Measurements from ENCODE around the gene GSC2. TPM values are rescaled to one million over a fixed set of nuclear protein-coding genes. Genes with fewer than 3 reads are reported as not detected.

Gene GSC2
- total and polyA plus RNA-seq, 12 donors, result not detected

DNA sequence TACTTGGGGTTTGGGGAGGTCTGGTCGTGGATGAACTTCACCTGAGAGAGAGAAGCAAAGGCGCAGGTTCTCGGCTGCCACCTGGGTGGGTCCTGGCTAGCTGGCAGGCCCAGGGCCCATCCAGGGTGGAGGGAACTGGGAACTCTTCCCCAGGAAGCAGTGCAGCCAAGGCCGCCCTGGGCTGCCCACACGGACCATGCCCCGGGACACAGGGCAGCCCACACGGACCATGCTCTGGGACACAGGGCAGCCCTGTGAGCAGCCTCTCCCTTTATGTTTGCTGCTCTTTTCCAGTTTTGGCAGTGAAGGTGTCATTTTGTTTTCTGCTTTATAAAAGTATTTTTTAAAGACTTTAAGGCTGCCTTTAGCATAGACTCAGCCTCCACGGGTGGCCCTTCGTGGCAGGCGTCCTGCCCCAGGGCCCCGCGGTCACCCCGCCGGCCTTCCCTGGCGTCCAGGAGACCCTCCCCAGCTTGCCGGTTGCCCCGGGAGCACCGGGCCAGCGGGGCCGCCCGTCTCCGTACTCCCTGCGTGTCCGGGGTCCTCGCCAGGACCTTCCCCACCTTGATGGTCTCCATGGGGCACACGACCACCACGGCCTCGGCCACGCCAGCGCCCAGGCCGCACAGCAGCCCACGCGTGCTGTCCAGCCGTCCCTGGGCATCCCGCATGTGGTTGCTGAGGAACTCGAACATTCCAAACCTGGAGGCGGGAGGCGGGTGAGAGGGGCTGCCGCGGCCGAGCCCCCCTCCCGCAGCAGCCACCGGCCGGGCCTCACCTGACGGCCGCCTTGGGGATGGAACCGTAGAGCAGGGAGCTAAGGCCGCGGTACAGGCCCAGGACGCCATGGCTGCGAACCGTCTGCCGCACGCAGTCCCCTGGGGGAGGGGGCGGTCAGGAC lies 27.3 kb upstream of the GSC2 start:
- no peak for TF ChIP-seq POLR2A (IDR thresholded peaks at IDR 0.05)
- TF ChIP-seq, protein P1, sequence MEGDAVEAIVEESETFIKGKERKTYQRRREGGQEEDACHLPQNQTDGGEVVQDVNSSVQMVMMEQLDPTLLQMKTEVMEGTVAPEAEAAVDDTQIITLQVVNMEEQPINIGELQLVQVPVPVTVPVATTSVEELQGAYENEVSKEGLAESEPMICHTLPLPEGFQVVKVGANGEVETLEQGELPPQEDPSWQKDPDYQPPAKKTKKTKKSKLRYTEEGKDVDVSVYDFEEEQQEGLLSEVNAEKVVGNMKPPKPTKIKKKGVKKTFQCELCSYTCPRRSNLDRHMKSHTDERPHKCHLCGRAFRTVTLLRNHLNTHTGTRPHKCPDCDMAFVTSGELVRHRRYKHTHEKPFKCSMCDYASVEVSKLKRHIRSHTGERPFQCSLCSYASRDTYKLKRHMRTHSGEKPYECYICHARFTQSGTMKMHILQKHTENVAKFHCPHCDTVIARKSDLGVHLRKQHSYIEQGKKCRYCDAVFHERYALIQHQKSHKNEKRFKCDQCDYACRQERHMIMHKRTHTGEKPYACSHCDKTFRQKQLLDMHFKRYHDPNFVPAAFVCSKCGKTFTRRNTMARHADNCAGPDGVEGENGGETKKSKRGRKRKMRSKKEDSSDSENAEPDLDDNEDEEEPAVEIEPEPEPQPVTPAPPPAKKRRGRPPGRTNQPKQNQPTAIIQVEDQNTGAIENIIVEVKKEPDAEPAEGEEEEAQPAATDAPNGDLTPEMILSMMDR (IDR thresholded peaks at IDR 0.05), result no peak
- intact Hi-C loops (cut with DNase I), result no loop called here
- Histone ChIP-seq H3K4me1 (replicated peaks in 1 of 2) (peaks cover 29 to 45% of the 10 kb centered on the region in 2 donors), H3K27ac (peak overlapping the region in 4 of 5 donors; percentile 26 to 97 (median 86)), H3K27me3 (no peaks in the 10 kb centered on the region), H3K4me3 (peak overlapping the region in 3 of 4 donors; percentile 31 to 94 (median 79)), H3K36me3 (replicated peaks in 1 of 2) (peaks cover 0 to 5% of the 10 kb centered on the region in 2 donors), H3K9me3 (replicated peaks in 1 of 3) (no peaks in the 10 kb centered on the region)
- DNase-seq, result no peak
- WGBS, 4 donors, result 17 to 37% (median 20%) methylated on average over 4 to 55 of the region's 55 CpGs

DNA sequence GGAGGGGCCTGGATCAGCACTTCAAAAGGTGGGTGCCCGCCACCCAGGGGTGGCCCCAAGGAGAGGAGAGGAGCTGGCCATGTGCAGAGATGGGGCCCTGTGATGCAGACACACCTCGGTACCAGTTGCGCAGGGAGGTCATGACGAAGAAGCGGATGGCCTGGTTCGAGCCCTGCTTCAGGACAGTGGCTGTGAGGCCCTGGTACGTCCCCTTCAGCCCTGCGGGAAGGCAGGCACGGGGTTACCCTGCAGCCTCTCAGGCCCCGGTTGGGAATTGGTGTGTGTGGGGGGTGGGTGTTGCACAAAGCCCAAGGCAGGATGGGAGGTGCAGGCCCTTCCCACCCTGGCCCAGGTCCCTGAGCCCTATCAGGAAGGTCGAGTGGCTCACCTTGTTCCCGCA lies 26.6 kb upstream of the GSC2 start:
- Histone ChIP-seq H3K9me3 (replicated peaks in 1 of 3) (no peaks in the 10 kb centered on the region), H3K4me1 (replicated peaks in 1 of 2) (peaks cover 35 to 52% of the 10 kb centered on the region in 2 donors), H3K27ac (peak overlapping the region in 3 of 5 donors; percentile 85 to 97 (median 88)), H3K27me3 (no peaks in the 10 kb centered on the region), H3K4me3 (no peak overlapping the region), H3K36me3 (replicated peaks in 1 of 2) (peaks cover 0 to 5% of the 10 kb centered on the region in 2 donors)
- TF ChIP-seq POLR2A (IDR thresholded peaks at IDR 0.05), result no peak
- TF ChIP-seq, protein P1 (IDR thresholded peaks at IDR 0.05), result no peak
- DNase-seq, result peak in 1 of 7 donors; percentile 30
- WGBS, 4 donors, result 68 to 100% (median 74%) methylated on average over 1 to 12 of the region's 12 CpGs
- intact Hi-C loops (cut with DNase I), result no loop called here

DNA sequence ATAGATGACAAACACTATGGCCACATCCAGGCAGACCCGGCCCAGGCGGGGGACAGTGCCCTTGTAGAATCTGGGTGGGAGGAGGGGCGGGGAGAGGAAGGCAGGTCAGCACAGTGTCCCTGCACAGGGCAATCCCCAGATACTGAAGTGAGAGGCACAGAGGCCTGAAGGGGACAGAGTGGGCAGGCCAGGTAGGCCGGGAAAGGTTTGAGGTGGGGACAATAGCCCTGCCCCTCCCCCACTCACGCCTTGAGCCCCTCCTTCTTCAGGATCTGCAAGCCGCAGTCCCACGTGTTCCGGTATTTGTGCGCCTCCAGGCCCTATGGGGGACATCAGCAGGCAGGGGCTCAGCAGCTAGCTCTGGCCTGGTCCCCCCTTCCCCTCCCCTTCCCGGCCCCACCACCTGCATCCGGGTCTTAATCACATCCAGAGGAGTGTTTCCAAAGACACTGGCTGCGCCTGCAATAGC lies 26.1 kb upstream of the GSC2 start:
- Histone ChIP-seq H3K36me3 (replicated peaks in 1 of 2) (peaks cover 0 to 5% of the 10 kb centered on the region in 2 donors), H3K9me3 (replicated peaks in 1 of 3) (no peaks in the 10 kb centered on the region), H3K4me3 (no peak overlapping the region), H3K27me3 (no peaks in the 10 kb centered on the region), H3K4me1 (replicated peaks in 1 of 2) (peaks cover 35 to 52% of the 10 kb centered on the region in 2 donors), H3K27ac (no peak overlapping the region)
- no peak for TF ChIP-seq POLR2A (IDR thresholded peaks at IDR 0.05)
- DNase-seq, result peak in 2 of 7 donors; percentile 25 to 41
- 68 to 79% (median 72%) methylated on average over 5 to 12 of the region's 12 CpGs for WGBS, 4 donors
- intact Hi-C loops (cut with DNase I), result no loop called here

DNA sequence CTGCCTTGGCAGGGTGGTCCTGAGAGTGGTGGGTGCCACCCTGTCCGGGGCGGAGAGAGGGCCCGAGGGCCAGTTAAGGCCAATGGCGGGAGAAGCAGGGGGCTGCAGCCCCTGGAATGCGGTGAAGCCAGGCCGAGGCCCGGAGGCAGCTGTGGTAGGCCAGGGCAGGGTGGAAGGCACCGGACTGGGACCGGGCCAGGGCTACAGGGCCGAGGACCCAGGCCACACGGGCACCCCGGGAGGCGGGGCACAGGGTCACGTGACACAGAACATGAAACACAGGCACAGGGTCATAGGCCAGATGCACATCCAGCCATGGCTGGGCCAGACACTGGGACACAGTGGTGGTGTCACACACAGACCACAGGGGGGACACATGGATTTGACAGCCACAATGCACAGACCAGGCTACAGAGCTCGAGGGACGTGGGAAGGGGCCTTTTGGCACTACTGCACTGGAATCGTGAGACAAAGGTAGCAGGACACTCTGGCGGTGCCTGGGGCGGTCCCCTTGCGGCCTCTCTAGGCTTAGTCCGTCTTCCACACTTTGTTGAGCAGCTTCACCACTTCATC lies 25.6 kb upstream of the GSC2 start:
- Histone ChIP-seq H3K4me3 (no peak overlapping the region), H3K9me3 (replicated peaks in 1 of 3) (no peaks in the 10 kb centered on the region), H3K4me1 (replicated peaks in 1 of 2) (peaks cover 38 to 55% of the 10 kb centered on the region in 2 donors), H3K27ac (peak overlapping the region in 2 of 5 donors; percentile 61 to 93), H3K27me3 (no peaks in the 10 kb centered on the region), H3K36me3 (replicated peaks in 1 of 2) (peaks cover 0 to 5% of the 10 kb centered on the region in 2 donors)
- peak in 1 of 7 donors; percentile 57 for DNase-seq
- 75 to 86% (median 77%) methylated on average over 14 to 21 of the region's 21 CpGs for WGBS, 4 donors
- no peak for TF ChIP-seq POLR2A (IDR thresholded peaks at IDR 0.05)
- TF ChIP-seq, protein P1 (IDR thresholded peaks at IDR 0.05), result no peak
- intact Hi-C loops (cut with DNase I), result no loop called here

All from adrenal gland (tissue), 12 donors.